CD4-positive, alpha-beta T cell (primary cell): Measurements from ENCODE around the gene CYP11A1. TPM values are rescaled to one million over a fixed set of nuclear protein-coding genes. Genes with fewer than 3 reads are reported as not detected.

Experiments
- ATAC-seq: fragments of 200-7000 bp; cut with Tn5 transposase; one replicate; pipeline ENCODE4 v1.10.0; 2022; ENCODE audit warnings: mild to moderate bottlenecking; ENCODE audit not compliant: poor library complexity
- CTCF ChIA-PET: fragments of 350-600 bp; sonication (Branson Sonifier 250); formaldehyde crosslinking; loops from one replicate; lab custom pipeline; 2021; ENCODE audit warnings: antibody characterized with exemption, inconsistent platforms; lab: Charles Lee
- POLR2A ChIA-PET: fragments of 350-600 bp; sonication (Branson Sonifier 250); formaldehyde crosslinking; loops from one replicate; lab custom pipeline; 2021; ENCODE audit warnings: antibody characterized with exemption, inconsistent platforms; lab: Charles Lee
- DNase-seq, 14 experiments: peaks; one replicate each; pipeline ENCODE4 v3.0.0-alpha.2; 2013 to 2020; ENCODE audit warnings: mixed read lengths in 2 of 14
- H3K27ac ChIP-seq, 2 donors: one replicate each; pipeline versions ENCODE4 v1.5.1 to v1.7.0; 2013; ENCODE audit warnings: low read length in 2 of 2, low read depth in 1 of 2, mild to moderate bottlenecking in 1 of 2
- H3K27me3 ChIP-seq, 2 experiments: 1 replicate in 1 of 2; 2 replicates in 1 of 2; pipeline versions ENCODE4 v1.6.1 to v1.7.0; 2013; ENCODE audit warnings: low read length in 2 of 2, control low read depth in 1 of 2, mild to moderate bottlenecking in 1 of 2, moderate library complexity in 1 of 2; ENCODE audit not compliant: insufficient read depth in 2 of 2, control insufficient read depth in 1 of 2
- H3K36me3 ChIP-seq: one replicate; pipeline ENCODE4 v1.6.1; 2013; ENCODE audit warnings: low read length, control low read depth; ENCODE audit not compliant: insufficient read depth
- H3K4me1 ChIP-seq: one replicate; pipeline ENCODE4 v1.6.1; 2013; ENCODE audit warnings: low read length, control low read depth; ENCODE audit not compliant: insufficient read depth
- H3K4me3 ChIP-seq: one replicate; pipeline ENCODE4 v1.5.1; 2013; ENCODE audit warnings: mild to moderate bottlenecking, low read length, moderate library complexity
- H3K9me3 ChIP-seq, 2 experiments: 1 replicate in 1 of 2; 2 replicates in 1 of 2; pipeline versions ENCODE4 v1.6.1 to v1.7.0; 2013; ENCODE audit warnings: low read length in 2 of 2, mild to moderate bottlenecking in 2 of 2, control low read depth in 1 of 2, moderate library complexity in 1 of 2; ENCODE audit not compliant: control insufficient read depth in 1 of 2, insufficient read depth in 1 of 2
- H3K27ac Mint-ChIP-seq: one replicate; pipeline ENCODE4 v1.8.0; 2020; ENCODE audit warnings: mixed read lengths
- H3K27me3 Mint-ChIP-seq: one replicate; pipeline ENCODE4 v1.8.0; 2021; ENCODE audit warnings: mixed read lengths
- H3K36me3 Mint-ChIP-seq: one replicate; pipeline ENCODE4 v1.8.0; 2021; ENCODE audit warnings: low read depth, mixed read lengths
- H3K4me1 Mint-ChIP-seq: one replicate; pipeline ENCODE4 v1.8.0; 2021; ENCODE audit warnings: low read depth, mixed read lengths
- H3K4me3 Mint-ChIP-seq: one replicate; pipeline ENCODE4 v1.8.0; 2020; ENCODE audit warnings: mild to moderate bottlenecking, mixed read lengths
- H3K9me3 Mint-ChIP-seq: one replicate; pipeline ENCODE4 v1.8.0; 2020; ENCODE audit warnings: mixed read lengths
- CTCF ChIP-seq: fragments of 200-600 bp; IDR thresholded peaks from one replicate; pipeline ENCODE4 v1.8.0; 2022; ENCODE audit warnings: antibody characterized with exemption, mild to moderate bottlenecking
- intact Hi-C, 2 experiments: fragments of 100-400 bp; cut with DNase I in 1 of 2; cut with micrococcal nuclease in 1 of 2; formaldehyde crosslinking; loops; one replicate each; pipeline versions ENCODE4 v1.15.1 to v1.9.0; 2023 to 2025; cut with DNase I, micrococcal nuclease
- total RNA-seq, 174 experiments: library from RNA in 2 of 174; stranded (reverse) in 2 of 174; gene quantifications; one replicate each; pipeline ENCODE4 v1.2.3 and lab custom pipeline; 2021 to 2026

CYP11A1 gene
- total RNA-seq, 2 experiments from 2014 or later: not detected

- Mint-ChIP-seq H3K36me3 (no peaks in the 10 kb centered on the region), H3K4me3 (no peak overlapping the region), H3K4me1 (no peaks in the 10 kb centered on the region), H3K27me3 (no peaks in the 10 kb centered on the region), H3K27ac (no peak overlapping the region), H3K9me3 (no peaks in the 10 kb centered on the region)
- no peak overlapping the region for H3K4me3 ChIP-seq
- peak in 1 of 14 experiments; percentile 20 for DNase-seq
- ChIA-PET CTCF (no interaction called here), POLR2A (no interaction called here)
- no peaks in the 10 kb centered on the region for H3K27me3 ChIP-seq
- no peak overlapping the region for H3K27ac ChIP-seq
- ATAC-seq: no peak
- intact Hi-C loops: no loop called here
- H3K4me1 ChIP-seq: no peaks in the 10 kb centered on the region
- TF ChIP-seq CTCF: no peak
- H3K9me3 ChIP-seq: no peaks in the 10 kb centered on the region
- H3K36me3 ChIP-seq: no peaks in the 10 kb centered on the region
Observed at GRCh38 chr15:74345051-74345450, 22.4 kb downstream of the CYP11A1 start.

DNA sequence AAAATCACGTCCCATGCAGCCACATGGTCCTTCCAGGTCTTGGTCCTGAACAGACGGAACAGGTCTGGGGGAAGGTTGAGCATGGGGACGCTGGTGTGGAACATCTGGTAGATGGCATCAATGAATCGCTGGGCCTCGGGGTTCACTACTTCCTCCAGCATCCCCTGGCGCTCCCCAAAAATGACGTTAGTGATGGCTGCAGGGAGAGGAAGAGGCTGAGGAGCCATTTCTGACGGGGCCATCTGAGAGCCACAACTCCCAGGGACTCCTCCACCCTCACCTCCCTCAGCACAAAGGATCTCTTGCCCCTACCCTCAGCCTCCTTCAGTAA lies 23.7 kb downstream of the CYP11A1 start:
- H3K4me3 Mint-ChIP-seq: no peak overlapping the region
- intact Hi-C loops: no loop called here
- H3K27ac Mint-ChIP-seq: no peak overlapping the region

GRCh38 chr15:74343127-74343796 lies 24.2 kb downstream of the CYP11A1 start:
- ATAC-seq: no peak
- intact Hi-C loops: no loop called here

More for the DNA sequence above, 23.7 kb downstream of the CYP11A1 start:
- Mint-ChIP-seq H3K36me3 (no peaks in the 10 kb centered on the region), H3K9me3 (no peaks in the 10 kb centered on the region), H3K27me3 (no peaks in the 10 kb centered on the region), H3K4me1 (no peaks in the 10 kb centered on the region)
- Histone ChIP-seq H3K27me3 (no peaks in the 10 kb centered on the region), H3K4me1 (no peaks in the 10 kb centered on the region), H3K4me3 (no peak overlapping the region), H3K36me3 (no peaks in the 10 kb centered on the region), H3K27ac (no peak overlapping the region), H3K9me3 (no peaks in the 10 kb centered on the region)
- POLR2A ChIA-PET: no interaction called here
- TF ChIP-seq CTCF: no peak
- CTCF ChIA-PET: no interaction called here
- no peak for DNase-seq
- ATAC-seq: no peak

More at GRCh38 chr15:74343127-74343796, 24.2 kb downstream of the CYP11A1 start:
- Histone ChIP-seq H3K4me3 (no peak overlapping the region), H3K27me3 (no peaks in the 10 kb centered on the region), H3K9me3 (no peaks in the 10 kb centered on the region), H3K27ac (no peak overlapping the region), H3K36me3 (no peaks in the 10 kb centered on the region), H3K4me1 (no peaks in the 10 kb centered on the region)
- no peaks in the 10 kb centered on the region for H3K9me3 Mint-ChIP-seq
- H3K4me3 Mint-ChIP-seq: no peak overlapping the region
- H3K4me1 Mint-ChIP-seq: no peaks in the 10 kb centered on the region
- ChIA-PET CTCF (no interaction called here), POLR2A (no interaction called here)
- no peak for TF ChIP-seq CTCF
- no peak overlapping the region for H3K27ac Mint-ChIP-seq
- no peaks in the 10 kb centered on the region for H3K27me3 Mint-ChIP-seq
- peak in 1 of 14 experiments; percentile 14 for DNase-seq
- no peaks in the 10 kb centered on the region for H3K36me3 Mint-ChIP-seq
